Kidney glomerular epithelial cell (primary cell): ENCODE results near the gene INPP4A.

Experiments used
- DNase-seq: peaks from one replicate; lab custom pipeline; 2025; lab: John Stamatoyannopoulos, UW

INPP4A gene

GRCh38 chr2:98564541-98565132 is 120.0 kb downstream of the INPP4A start:
- DNase-seq: no peak

GRCh38 chr2:98565286-98565860 is 120.7 kb downstream of the INPP4A start:
- DNase-seq: no peak

GRCh38 chr2:98565941-98566340 is 121.3 kb downstream of the INPP4A start:
- DNase-seq: no peak

- DNase-seq: no peak
Measured at GRCh38 chr2:98568161-98568956, 123.7 kb downstream of the INPP4A start.

DNA sequence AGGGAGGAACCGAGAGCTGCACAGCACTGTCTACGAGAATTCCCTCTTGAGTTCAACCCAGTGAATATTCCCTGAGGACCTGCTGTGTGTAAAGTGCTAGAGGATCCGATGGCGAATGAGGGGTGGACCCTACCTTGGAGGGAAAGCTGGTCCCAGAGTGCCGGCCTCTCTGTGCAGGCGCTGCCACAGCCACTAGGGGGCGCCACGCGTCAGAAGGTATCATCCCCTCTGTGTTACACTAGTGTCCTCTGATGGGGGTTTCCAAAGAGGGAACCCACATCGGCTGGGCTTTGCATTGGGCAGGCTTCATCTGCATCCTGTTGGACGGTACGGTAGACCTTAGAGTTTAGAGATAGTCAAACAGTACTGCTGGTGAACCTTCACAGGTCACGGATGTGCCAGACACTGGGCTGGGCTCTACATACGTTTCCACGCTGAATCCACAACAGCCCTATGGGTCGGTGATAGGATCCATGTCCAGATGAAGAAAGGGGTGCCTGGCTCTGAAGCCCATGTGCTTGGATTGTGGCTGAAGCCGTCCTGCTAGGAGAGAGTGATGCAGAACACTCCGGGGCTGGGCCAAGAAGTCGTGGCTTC is 124.6 kb downstream of the INPP4A start:
- DNase-seq: no peak

DNA sequence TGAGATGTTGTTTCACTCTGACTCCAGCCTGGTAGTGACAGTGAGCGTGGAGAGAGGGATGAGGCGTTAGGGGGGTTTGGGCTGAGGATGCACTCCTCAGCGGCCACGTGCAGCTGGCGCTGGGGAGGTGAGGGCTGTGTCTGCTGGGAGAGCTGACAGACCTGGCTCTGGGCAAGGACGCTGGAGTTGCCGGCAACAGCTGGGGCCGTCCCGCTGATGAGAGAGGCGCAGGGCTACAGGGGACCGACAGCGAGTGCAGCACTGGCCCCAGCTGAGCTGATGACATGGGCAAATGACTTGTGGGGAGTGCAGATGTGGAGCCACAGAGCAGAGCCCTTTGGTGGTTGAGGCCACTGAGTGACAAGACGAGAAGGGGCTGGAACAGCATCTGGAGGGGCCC is 125.3 kb downstream of the INPP4A start:
- no peak for DNase-seq

DNA sequence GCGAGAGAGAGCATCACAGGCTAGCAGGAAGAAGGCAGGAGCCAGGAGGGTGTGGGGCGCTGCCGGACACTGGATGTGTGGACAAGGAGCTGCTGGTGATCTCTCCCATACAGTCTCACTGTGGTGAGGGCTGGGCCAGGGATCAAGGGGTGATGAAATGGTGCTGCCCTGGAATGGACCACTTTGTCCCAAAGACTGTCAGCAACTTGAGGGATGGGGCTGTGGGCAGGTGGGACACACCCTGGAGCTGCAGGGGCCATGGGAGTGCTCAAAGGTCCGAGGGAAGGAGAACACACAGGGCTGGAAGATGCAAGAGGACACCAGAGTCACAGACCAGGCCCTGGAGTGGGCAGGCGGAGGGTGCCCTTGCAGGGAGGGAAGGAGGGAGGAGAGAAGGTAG is 125.7 kb downstream of the INPP4A start:
- no peak for DNase-seq

GRCh38 chr2:98571121-98571701 is 126.6 kb downstream of the INPP4A start:
- DNase-seq: no peak

DNA sequence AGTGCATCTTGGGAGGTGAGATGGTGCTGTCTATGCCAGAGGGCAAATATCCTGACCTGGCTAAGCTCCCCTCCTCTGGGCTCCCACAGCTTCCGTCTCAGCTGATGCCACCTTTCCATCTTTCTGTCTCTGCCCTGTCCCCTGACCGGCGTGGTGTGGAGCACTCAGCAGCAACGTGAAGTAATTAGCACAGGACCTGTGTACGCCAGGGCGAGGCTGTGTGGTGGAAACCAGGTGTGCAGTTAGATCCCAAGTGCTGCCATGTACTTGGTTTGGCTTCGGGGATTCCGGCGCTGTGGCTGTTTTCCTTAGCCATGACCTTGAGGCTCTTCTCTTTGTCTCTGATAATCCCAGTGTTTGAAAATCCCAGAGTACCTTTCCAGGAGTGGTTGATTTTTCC is 127.1 kb downstream of the INPP4A start:
- no peak for DNase-seq

DNA sequence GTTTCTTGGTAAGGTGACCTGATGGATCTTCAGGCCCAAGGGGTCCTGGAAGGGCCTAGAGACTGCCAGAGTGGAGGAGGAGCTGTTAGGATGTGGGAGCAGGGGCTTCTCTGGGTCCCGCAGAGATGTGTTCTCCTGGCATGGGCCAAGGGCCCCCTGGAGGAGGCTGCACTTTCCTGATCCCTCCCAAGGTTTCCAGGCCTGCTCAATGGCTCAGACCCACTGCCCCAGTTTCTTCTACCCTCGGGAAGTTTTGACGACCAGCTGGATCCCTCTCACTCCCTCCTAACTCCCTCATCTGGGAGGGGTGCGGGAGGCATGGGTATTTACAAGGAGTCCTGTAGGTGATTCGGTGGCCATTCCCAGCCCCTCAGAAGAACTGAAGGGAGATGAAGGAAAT is 127.6 kb downstream of the INPP4A start:
- no peak for DNase-seq

DNA sequence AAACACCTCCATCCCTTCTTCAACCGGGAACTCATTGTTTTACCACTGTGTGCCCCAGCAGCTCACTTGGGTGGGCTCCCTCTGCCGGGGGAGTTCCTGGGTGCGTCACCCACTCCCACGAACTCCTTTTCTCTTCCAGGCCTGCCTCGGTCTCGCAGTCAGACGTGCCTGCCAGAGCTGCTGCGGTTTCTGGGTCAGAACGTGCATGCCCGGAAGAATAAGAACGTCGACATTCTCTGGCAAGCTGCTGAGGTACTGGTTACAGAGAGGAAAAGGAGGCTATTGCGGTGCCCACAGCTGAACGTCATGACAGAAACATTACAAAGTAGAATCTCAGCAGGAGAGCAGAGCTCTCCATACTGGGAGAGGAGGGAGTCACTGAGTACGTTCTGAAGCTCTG is 128.0 kb downstream of the INPP4A start:
- DNase-seq: no peak

GRCh38 chr2:98573426-98573825 is 128.8 kb downstream of the INPP4A start:
- no peak for DNase-seq

GRCh38 chr2:98576666-98577312 is 132.1 kb downstream of the INPP4A start:
- no peak for DNase-seq

DNA sequence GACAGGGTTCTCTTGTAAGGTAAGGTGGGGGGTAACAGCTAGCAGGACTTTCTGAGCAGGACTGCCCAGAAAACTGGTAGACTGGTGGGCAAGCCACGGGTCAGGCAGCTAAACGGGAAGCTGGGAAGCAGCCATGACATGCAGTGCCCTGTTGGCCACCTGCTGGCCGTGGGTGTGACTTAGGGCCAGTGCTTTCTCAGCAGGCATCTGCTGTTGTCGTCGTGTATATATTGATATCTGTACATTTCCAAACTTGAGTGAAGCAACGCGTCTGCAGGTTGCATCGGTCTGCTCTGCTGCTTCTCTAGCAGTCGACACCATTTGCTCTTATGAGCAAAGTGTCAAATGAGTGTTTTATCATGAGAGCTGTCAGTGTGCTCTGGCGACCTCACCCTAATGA is 132.7 kb downstream of the INPP4A start:
- DNase-seq: no peak

- DNase-seq: no peak
Measured at GRCh38 chr2:98578231-98578630, 133.6 kb downstream of the INPP4A start.

- no peak for DNase-seq
Measured at GRCh38 chr2:98579926-98580325, 135.3 kb downstream of the INPP4A start.

GRCh38 chr2:98580656-98581284 is 136.1 kb downstream of the INPP4A start:
- DNase-seq: no peak

GRCh38 chr2:98582523-98582922 is 137.9 kb downstream of the INPP4A start:
- DNase-seq: no peak

GRCh38 chr2:98583276-98583675 is 138.6 kb downstream of the INPP4A start:
- no peak for DNase-seq

- no peak for DNase-seq
Measured at GRCh38 chr2:98583816-98584618, 139.4 kb downstream of the INPP4A start.

- no peak for DNase-seq
Measured at GRCh38 chr2:98585386-98585785, 140.7 kb downstream of the INPP4A start.
